GM12874 (cell line): ENCODE results near the gene CEP162.

Experiments
- CTCF ChIP-seq: IDR thresholded peaks from 2 replicates; pipeline ENCODE4 v1.5.1; 2011; ENCODE audit warnings: low read depth, mild to moderate bottlenecking, control low read depth, low read length, moderate library complexity; ENCODE audit not compliant: insufficient read depth

Gene CEP162

GRCh38 chr6:84161190-84161589 is 66.3 kb downstream of the CEP162 start:
- TF ChIP-seq CTCF = no peak

GRCh38 chr6:84156306-84156705 is 71.1 kb downstream of the CEP162 start:
- no peak for TF ChIP-seq CTCF

- TF ChIP-seq CTCF = no peak
Observed at GRCh38 chr6:84151669-84152068, 75.8 kb downstream of the CEP162 start.

GRCh38 chr6:84150705-84151104 is 76.7 kb downstream of the CEP162 start:
- TF ChIP-seq CTCF = no peak

GRCh38 chr6:84141521-84141920 is 85.9 kb downstream of the CEP162 start:
- no peak for TF ChIP-seq CTCF

GRCh38 chr6:84139311-84139710 is 88.1 kb downstream of the CEP162 start:
- TF ChIP-seq CTCF = no peak

- TF ChIP-seq CTCF = no peak
Observed at GRCh38 chr6:84137989-84138575, 89.4 kb downstream of the CEP162 start.
